Uterus (tissue), 4 donors: ENCODE data around the gene L1CAM. TPM values are rescaled to one million over a fixed set of nuclear protein-coding genes. Genes with fewer than 3 reads are reported as not detected.

Experiments used
- DNase-seq, 2 donors: peaks; one replicate each; pipeline ENCODE4 v3.0.0-alpha.2; 2019 to 2020
- H3K27ac ChIP-seq, 2 donors: fragments of 200-600 bp; sonication (generic); 1 replicate in 1 of 2; 2 replicates in 1 of 2; pipeline ENCODE4 v1.5.1; 2016 to 2018
- H3K27me3 ChIP-seq, 2 donors: fragments of 200-600 bp; sonication (generic); one replicate each; pipeline ENCODE4 v1.5.1; 2018 to 2019; ENCODE audit warnings: control low read depth in 1 of 2
- H3K36me3 ChIP-seq, 2 donors: fragments of 200-600 bp; sonication (generic); one replicate each; pipeline ENCODE4 v1.5.1; 2019; ENCODE audit warnings: control low read depth in 1 of 2
- H3K4me1 ChIP-seq, 2 donors: fragments of 200-600 bp; sonication (generic); one replicate each; pipeline ENCODE4 v1.5.1; 2018 to 2019; ENCODE audit warnings: control low read depth in 1 of 2
- H3K4me3 ChIP-seq, 2 donors: fragments of 200-600 bp; sonication (generic); 1 replicate in 1 of 2; 2 replicates in 1 of 2; pipeline ENCODE4 v1.5.1; 2018 to 2019; ENCODE audit warnings: mild to moderate bottlenecking in 1 of 2
- H3K9me3 ChIP-seq, 2 donors: fragments of 200-600 bp; sonication (generic); one replicate each; pipeline ENCODE4 v1.5.1; 2019; ENCODE audit warnings: control low read depth in 1 of 2
- CTCF ChIP-seq, 4 experiments: fragments of 200-600 bp in 2 of 4; fragments of 450-650 bp in 2 of 4; sonication (generic) in 2 of 4; IDR thresholded peaks; one replicate each; pipeline ENCODE4 v1.5.1; 2016 to 2019; ENCODE audit warnings: antibody characterized with exemption in 4 of 4, mild to moderate bottlenecking in 2 of 4, moderate library complexity in 1 of 4
- POLR2A ChIP-seq, 2 donors: fragments of 450-650 bp; IDR thresholded peaks; one replicate each; pipeline ENCODE4 v1.6.1; 2016; ENCODE audit warnings: antibody characterized with exemption in 2 of 2, mild to moderate bottlenecking in 1 of 2, moderate library complexity in 1 of 2
- intact Hi-C: fragments of 100-400 bp; cut with DNase I; formaldehyde crosslinking; loops from one replicate; pipeline ENCODE4 v1.15.1; 2023; ENCODE audit warnings: low total_unique reads
- total RNA-seq, 4 donors: library from RNA; depleted of rRNA in 3 of 4; stranded (reverse); fragments of >200 nt in 3 of 4; gene quantifications; one replicate each; pipeline versions ENCODE4 v1.1.0 to v1.2.4, GENCODE V29; 2014 to 2023
- donor health status: DM: yes; HTN: yes; CAD: no.

The L1CAM gene
- total RNA-seq, 4 donors from 2014 or later: 0.26 to 5.1 (median 2.8) TPM; not detected in 1

DNA sequence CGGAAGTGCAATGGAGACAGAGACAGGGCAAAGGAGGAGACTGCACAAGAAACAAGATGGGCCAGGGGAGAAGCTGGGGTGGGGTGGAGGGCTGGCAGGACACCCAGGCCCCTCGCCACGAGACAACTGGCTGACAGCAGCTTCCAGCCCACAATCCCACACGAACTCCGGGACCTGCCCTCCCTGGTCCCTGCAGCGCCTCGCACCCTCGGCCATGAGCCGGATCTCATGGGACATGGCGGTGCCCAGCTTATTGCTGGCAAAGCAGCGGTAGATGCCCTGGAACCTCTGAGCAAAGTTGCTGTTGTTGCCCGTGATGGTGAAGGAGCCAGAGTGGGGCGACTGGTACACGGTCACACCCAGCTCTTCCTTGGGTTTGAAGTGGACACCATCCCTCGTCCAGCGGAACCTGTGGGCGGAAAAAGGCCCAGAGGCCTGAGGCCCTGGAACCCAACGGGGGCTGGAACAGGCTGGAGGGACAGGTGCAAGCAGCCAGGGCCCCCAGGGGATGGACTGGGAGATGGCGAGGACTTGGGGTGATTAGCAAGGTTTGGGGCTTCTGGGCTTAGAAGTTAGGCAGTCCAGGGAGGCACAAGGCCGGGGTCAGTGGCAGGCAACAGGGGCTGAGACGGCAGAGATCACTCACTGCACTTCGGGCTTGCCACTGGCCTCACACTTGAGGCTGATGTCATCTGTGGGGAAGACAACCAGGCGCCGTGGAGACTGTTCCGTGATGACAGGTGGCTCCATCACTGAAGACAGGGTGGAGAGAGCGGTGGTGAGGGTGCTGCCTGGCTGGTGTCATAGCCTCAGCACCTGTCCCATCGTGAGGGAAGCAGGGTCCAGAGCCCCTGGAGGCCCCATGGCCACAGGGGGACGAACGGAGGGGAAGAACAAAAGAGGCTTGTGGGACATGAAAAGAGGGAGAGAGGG lies 13.8 kb downstream of the L1CAM start:
- Histone ChIP-seq H3K36me3 (no peaks in the 10 kb centered on the region), H3K4me1 (no peaks in the 10 kb centered on the region), H3K27ac (no peak overlapping the region), H3K27me3 (no peaks in the 10 kb centered on the region), H3K9me3 (no peaks in the 10 kb centered on the region), H3K4me3 (no peak overlapping the region)
- no peak for DNase-seq
- intact Hi-C loops: no loop called here
- no peak for TF ChIP-seq POLR2A (IDR thresholded peaks at IDR 0.05)
- TF ChIP-seq CTCF (IDR thresholded peaks at IDR 0.05): no peak

DNA sequence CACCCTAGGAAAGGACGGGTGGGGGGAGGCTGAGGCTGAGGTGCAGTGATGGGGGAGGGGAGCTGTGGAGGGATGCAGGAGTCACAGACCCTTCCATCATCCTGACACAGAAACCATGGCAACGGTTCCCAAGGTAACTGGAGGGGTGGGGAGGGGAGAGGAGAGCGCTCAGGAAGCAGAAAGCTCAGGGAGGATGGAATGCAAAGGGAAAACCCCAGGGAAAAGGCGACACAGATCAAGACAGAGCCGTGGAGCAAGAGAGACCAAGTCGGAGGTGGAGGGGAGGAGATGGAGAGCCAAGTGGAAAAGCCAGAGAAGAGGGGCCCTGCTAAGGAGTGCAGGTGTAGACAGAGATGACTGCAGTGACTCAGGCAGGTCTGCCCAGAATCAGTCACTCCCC lies 14.5 kb downstream of the L1CAM start:
- no peaks in the 10 kb centered on the region for H3K4me1 ChIP-seq
- no peak overlapping the region for H3K27ac ChIP-seq
- no peak overlapping the region for H3K4me3 ChIP-seq
- intact Hi-C loops: no loop called here
- no peaks in the 10 kb centered on the region for H3K36me3 ChIP-seq
- TF ChIP-seq POLR2A (IDR thresholded peaks at IDR 0.05): no peak
- no peak for TF ChIP-seq CTCF (IDR thresholded peaks at IDR 0.05)
- H3K9me3 ChIP-seq: no peaks in the 10 kb centered on the region
- no peaks in the 10 kb centered on the region for H3K27me3 ChIP-seq
- no peak for DNase-seq

DNA sequence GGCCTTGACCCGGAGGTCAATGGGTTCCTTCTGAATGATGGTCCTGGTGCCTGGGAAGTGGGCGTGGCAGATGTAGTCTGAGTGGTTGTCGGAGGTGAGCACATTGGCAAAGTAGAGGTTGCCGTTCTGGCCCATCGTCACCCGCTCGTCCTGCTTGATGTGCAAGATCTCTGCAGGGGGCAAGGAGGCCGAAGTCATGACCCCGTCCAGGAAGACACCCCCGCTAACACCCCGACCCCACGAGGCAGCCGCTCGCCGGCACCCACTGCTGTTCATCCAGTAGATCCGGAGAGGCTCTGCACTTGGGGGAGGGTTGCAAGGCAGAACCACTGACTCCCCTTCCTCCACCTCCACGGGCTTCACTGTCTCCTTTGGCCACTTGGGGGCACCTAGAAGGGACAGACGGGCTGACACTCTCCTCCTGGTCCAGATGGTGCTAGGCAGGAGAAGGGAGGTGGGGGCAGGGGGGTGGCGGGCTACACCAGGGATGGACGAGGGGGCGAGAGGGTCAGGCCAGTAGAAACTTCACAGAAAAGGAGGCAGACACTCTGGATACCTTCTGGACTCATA lies 15.1 kb downstream of the L1CAM start:
- Histone ChIP-seq H3K9me3 (no peaks in the 10 kb centered on the region), H3K27me3 (no peaks in the 10 kb centered on the region), H3K4me1 (no peaks in the 10 kb centered on the region), H3K27ac (no peak overlapping the region), H3K4me3 (no peak overlapping the region), H3K36me3 (no peaks in the 10 kb centered on the region)
- TF ChIP-seq POLR2A (IDR thresholded peaks at IDR 0.05): no peak
- no peak for TF ChIP-seq CTCF (IDR thresholded peaks at IDR 0.05)
- intact Hi-C loops: no loop called here
- no peak for DNase-seq

- no peaks in the 10 kb centered on the region for H3K4me1 ChIP-seq
- no peaks in the 10 kb centered on the region for H3K36me3 ChIP-seq
- intact Hi-C loops: no loop called here
- TF ChIP-seq CTCF (IDR thresholded peaks at IDR 0.05): no peak
- no peak for TF ChIP-seq POLR2A (IDR thresholded peaks at IDR 0.05)
- H3K9me3 ChIP-seq: no peaks in the 10 kb centered on the region
- H3K27ac ChIP-seq: no peak overlapping the region
- H3K27me3 ChIP-seq: no peaks in the 10 kb centered on the region
- H3K4me3 ChIP-seq: no peak overlapping the region
- DNase-seq: no peak
These were observed 15.7 kb downstream of the L1CAM start for GRCh38 chrX:153870288-153870690.
